A673 (cell line): ENCODE results near the gene MTMR3. TPM values are rescaled to one million over a fixed set of nuclear protein-coding genes. Genes with fewer than 3 reads are reported as not detected.

ENCODE experiments used
- BruUV-seq: library from RNA; stranded (reverse); fragments of 400-500 nt; replicated peaks from 2 replicates; lab custom pipeline; 2021; lab: Mats Ljungman, UMichigan
- CTCF ChIA-PET: fragments of 300-600 bp; sonication (Branson Sonifier 250); formaldehyde crosslinking; loops from one replicate; lab custom pipeline; 2022; ENCODE audit warnings: antibody characterized with exemption; lab: Charles Lee
- POLR2A ChIA-PET: fragments of 300-600 bp; sonication (Branson Sonifier 250); formaldehyde crosslinking; loops from one replicate; lab custom pipeline; 2022; ENCODE audit warnings: antibody characterized with exemption; ENCODE audit not compliant: low non-redundant PET; lab: Charles Lee
- DNase-seq: peaks from one replicate; pipeline ENCODE4 v3.0.0-alpha.2; 2015; ENCODE audit warnings: low spot score
- H3K27ac ChIP-seq: fragments of 200-600 bp; sonication (generic); 2 replicates; pipeline ENCODE4 v1.5.1; 2016; ENCODE audit warnings: mixed run types, low read depth, mild to moderate bottlenecking, mixed read lengths, antibody characterized with exemption, low read length; ENCODE audit not compliant: poor library complexity, severe bottlenecking
- H3K27me3 ChIP-seq: fragments of 200-600 bp; sonication (generic); replicated peaks from 2 replicates; pipeline ENCODE4 v1.6.1; 2017; ENCODE audit warnings: mixed run types, low read depth, mild to moderate bottlenecking, mixed read lengths, antibody characterized with exemption, low read length; ENCODE audit not compliant: insufficient read depth, poor library complexity
- H3K36me3 ChIP-seq: fragments of 200-600 bp; sonication (generic); 2 replicates; pipeline ENCODE4 v1.6.1; 2016; ENCODE audit warnings: mixed run types, mild to moderate bottlenecking, mixed read lengths, antibody characterized with exemption, low read length; ENCODE audit not compliant: insufficient read depth, poor library complexity, severe bottlenecking
- H3K4me1 ChIP-seq: fragments of 200-600 bp; sonication (generic); 2 replicates; pipeline ENCODE4 v1.6.1; 2017; ENCODE audit warnings: mixed run types, mild to moderate bottlenecking, mixed read lengths, antibody characterized with exemption, low read length; ENCODE audit not compliant: insufficient read depth, poor library complexity, severe bottlenecking
- H3K4me3 ChIP-seq: fragments of 200-600 bp; sonication (generic); 2 replicates; pipeline ENCODE4 v1.5.1; 2016; ENCODE audit warnings: low read depth, mixed run types, mild to moderate bottlenecking, mixed read lengths, low read length; ENCODE audit not compliant: poor library complexity, severe bottlenecking
- H3K9me3 ChIP-seq: fragments of 200-600 bp; sonication (generic); 2 replicates; pipeline ENCODE4 v1.6.1; 2016; ENCODE audit warnings: mixed run types, low read depth, mild to moderate bottlenecking, mixed read lengths, antibody characterized with exemption, low read length; ENCODE audit not compliant: poor library complexity, severe bottlenecking
- CTCF ChIP-seq: fragments of 300-800, 200-600 bp; sonication (generic); conservative IDR thresholded peaks from 2 replicates; pipeline ENCODE4 v1.5.1; 2017; ENCODE audit warnings: low read depth, mild to moderate bottlenecking, antibody characterized with exemption, low read length, moderate library complexity, mixed read lengths
- EZH2 ChIP-seq: fragments of 200-600 bp; sonication (generic); IDR thresholded peaks from 2 replicates; pipeline ENCODE4 v1.6.1; 2017; ENCODE audit warnings: borderline replicate concordance, low read depth, mild to moderate bottlenecking, mixed read lengths, antibody characterized with exemption, low read length; ENCODE audit not compliant: poor library complexity, severe bottlenecking
- intact Hi-C: fragments of 100-400 bp; cut with micrococcal nuclease; formaldehyde crosslinking; loops from one replicate; pipeline ENCODE4 v1.10.0; 2022; ENCODE audit not compliant: unreplicated experiment
- total RNA-seq: library from RNA; stranded (reverse); gene quantifications from 2 replicates; pipeline ENCODE4 v1.2.3, GENCODE V29; 2021

MTMR3 gene
- total RNA-seq, 1 experiment from 2014 or later: 25.0 TPM

GRCh38 chr22:30047364-30047738 lies 164.4 kb downstream of the MTMR3 start:
- POLR2A ChIA-PET: no interaction called here

GRCh38 chr22:30048681-30049080 lies 165.7 kb downstream of the MTMR3 start:
- intact Hi-C loops: no loop called here
- BruUV-seq: no TSS peak

More at GRCh38 chr22:30047364-30047738, 164.4 kb downstream of the MTMR3 start:
- H3K4me3 ChIP-seq: no peak overlapping the region
- TF ChIP-seq CTCF (no peak), EZH2 (no peak)
- BruUV-seq: no TSS peak
- no peaks in the 10 kb centered on the region for H3K36me3 ChIP-seq
- intact Hi-C loops: no loop called here
- no peaks in the 10 kb centered on the region for H3K27me3 ChIP-seq
- H3K4me1 ChIP-seq: peaks cover 31% of the 10 kb centered on the region
- no peaks in the 10 kb centered on the region for H3K9me3 ChIP-seq
- CTCF ChIA-PET: no interaction called here
- DNase-seq: peak; percentile 18
- H3K27ac ChIP-seq: no peak overlapping the region

GRCh38 chr22:30054067-30054763 lies 171.2 kb downstream of the MTMR3 start:
- H3K36me3 ChIP-seq: no peaks in the 10 kb centered on the region
- no peak overlapping the region for H3K4me3 ChIP-seq
- no peaks in the 10 kb centered on the region for H3K9me3 ChIP-seq
- no peaks in the 10 kb centered on the region for H3K27me3 ChIP-seq
- H3K27ac ChIP-seq: no peak overlapping the region
- POLR2A ChIA-PET: no interaction called here
- no peak for DNase-seq
- H3K4me1 ChIP-seq: no peaks in the 10 kb centered on the region
- CTCF ChIA-PET: no interaction called here
- TF ChIP-seq CTCF (no peak), EZH2 (no peak)
- BruUV-seq: no TSS peak
- intact Hi-C loops: no loop called here

More at GRCh38 chr22:30048681-30049080, 165.7 kb downstream of the MTMR3 start:
- ChIA-PET CTCF (no interaction called here), POLR2A (no interaction called here)
- no peaks in the 10 kb centered on the region for H3K27me3 ChIP-seq
- H3K9me3 ChIP-seq: no peaks in the 10 kb centered on the region
- no peak overlapping the region for H3K4me3 ChIP-seq
- no peak for DNase-seq
- peaks cover 18% of the 10 kb centered on the region for H3K4me1 ChIP-seq
- TF ChIP-seq CTCF (no peak), EZH2 (no peak)
- H3K27ac ChIP-seq: no peak overlapping the region
- no peaks in the 10 kb centered on the region for H3K36me3 ChIP-seq
